DND-41 (cell line): Measurements from ENCODE around the gene SPSB3.

Experiments
- ATAC-seq: fragments of 200-7000 bp; cut with Tn5 transposase; 3 replicates; pipeline ENCODE4 v1.9.1; 2021; ENCODE audit warnings: low read depth; ENCODE audit not compliant: insufficient read depth
- DNase-seq: peaks from one replicate; pipeline ENCODE4 v3.0.0-alpha.2; 2020
- H2AFZ ChIP-seq: 2 replicates; pipeline ENCODE4 v1.6.0; 2012; ENCODE audit warnings: low read depth, low read length
- H3K27ac ChIP-seq: 2 replicates; pipeline ENCODE4 v1.5.1; 2012; ENCODE audit warnings: low read length, inconsistent platforms
- H3K27me3 ChIP-seq: fragments of 200-600 bp; sonication (generic); 2 replicates; pipeline ENCODE4 v1.6.0; 2012; ENCODE audit warnings: low read length, mild to moderate bottlenecking, inconsistent platforms; ENCODE audit not compliant: insufficient read depth, poor library complexity
- H3K36me3 ChIP-seq: 2 replicates; pipeline ENCODE4 v1.5.1; 2012; ENCODE audit warnings: low read length, inconsistent platforms; ENCODE audit not compliant: insufficient read depth
- H3K4me1 ChIP-seq: 2 replicates; pipeline ENCODE4 v1.5.1; 2012; ENCODE audit warnings: mild to moderate bottlenecking, low read length; ENCODE audit not compliant: insufficient read depth
- H3K4me2 ChIP-seq: 2 replicates; pipeline ENCODE4 v1.6.0; 2012; ENCODE audit warnings: mild to moderate bottlenecking, moderate library complexity, low read length, inconsistent platforms; ENCODE audit not compliant: insufficient read depth
- H3K4me3 ChIP-seq, 2 experiments: fragments of 200-600 bp in 1 of 2; shearing (Covaris generic) in 1 of 2; 2 replicates each; pipeline ENCODE4 v1.5.1; 2012 to 2016; ENCODE audit warnings: inconsistent platforms in 2 of 2, low read length in 2 of 2, mild to moderate bottlenecking in 2 of 2, low read depth in 1 of 2, moderate library complexity in 1 of 2
- H3K79me2 ChIP-seq: 2 replicates; pipeline ENCODE4 v1.6.0; 2012; ENCODE audit warnings: low read length, inconsistent platforms; ENCODE audit not compliant: insufficient read depth
- H3K9ac ChIP-seq: 2 replicates; pipeline ENCODE4 v1.6.0; 2012; ENCODE audit warnings: low read depth, mild to moderate bottlenecking, inconsistent platforms, low read length, moderate library complexity
- H3K9me3 ChIP-seq: 2 replicates; pipeline ENCODE4 v1.5.1; 2012; ENCODE audit warnings: low read length, moderate library complexity, mild to moderate bottlenecking, inconsistent platforms; ENCODE audit not compliant: insufficient read depth, severe bottlenecking
- H4K20me1 ChIP-seq: 2 replicates; pipeline ENCODE4 v1.6.0; 2012; ENCODE audit warnings: low read length; ENCODE audit not compliant: insufficient read depth
- EZH2 ChIP-seq: IDR thresholded peaks from 3 replicates; pipeline ENCODE4 v1.6.1; 2012; ENCODE audit warnings: borderline replicate concordance, low read depth, mild to moderate bottlenecking, moderate library complexity, low read length, inconsistent platforms; ENCODE audit not compliant: severe bottlenecking
- TF ChIP-seq, protein P1 (sequence below): IDR thresholded peaks from 2 replicates; pipeline ENCODE4 v1.5.1; 2012; ENCODE audit warnings: borderline replicate concordance, low read length, moderate library complexity, mild to moderate bottlenecking; ENCODE audit not compliant: poor library complexity, severe bottlenecking; ENCODE audit errors: extremely low read depth

Gene SPSB3

GRCh38 chr16:1758923-1759322 is 23.4 kb downstream of the SPSB3 start:
- Histone ChIP-seq H3K4me2 (no peak overlapping the region), H4K20me1 (peaks cover 3% of the 10 kb centered on the region; the same call in 1 of the 2 replicates), H3K79me2 (no peaks in the 10 kb centered on the region), H3K4me3 (no peak overlapping the region), H3K27me3 (no peaks in the 10 kb centered on the region), H3K27ac (no peak overlapping the region), H3K9me3 (no peaks in the 10 kb centered on the region), H3K4me1 (no peaks in the 10 kb centered on the region), H2AFZ (no peak overlapping the region), H3K36me3 (peaks cover 63% of the 10 kb centered on the region), H3K9ac (no peak overlapping the region)
- no peak for DNase-seq
- no peak for TF ChIP-seq EZH2
- TF ChIP-seq, protein P1, sequence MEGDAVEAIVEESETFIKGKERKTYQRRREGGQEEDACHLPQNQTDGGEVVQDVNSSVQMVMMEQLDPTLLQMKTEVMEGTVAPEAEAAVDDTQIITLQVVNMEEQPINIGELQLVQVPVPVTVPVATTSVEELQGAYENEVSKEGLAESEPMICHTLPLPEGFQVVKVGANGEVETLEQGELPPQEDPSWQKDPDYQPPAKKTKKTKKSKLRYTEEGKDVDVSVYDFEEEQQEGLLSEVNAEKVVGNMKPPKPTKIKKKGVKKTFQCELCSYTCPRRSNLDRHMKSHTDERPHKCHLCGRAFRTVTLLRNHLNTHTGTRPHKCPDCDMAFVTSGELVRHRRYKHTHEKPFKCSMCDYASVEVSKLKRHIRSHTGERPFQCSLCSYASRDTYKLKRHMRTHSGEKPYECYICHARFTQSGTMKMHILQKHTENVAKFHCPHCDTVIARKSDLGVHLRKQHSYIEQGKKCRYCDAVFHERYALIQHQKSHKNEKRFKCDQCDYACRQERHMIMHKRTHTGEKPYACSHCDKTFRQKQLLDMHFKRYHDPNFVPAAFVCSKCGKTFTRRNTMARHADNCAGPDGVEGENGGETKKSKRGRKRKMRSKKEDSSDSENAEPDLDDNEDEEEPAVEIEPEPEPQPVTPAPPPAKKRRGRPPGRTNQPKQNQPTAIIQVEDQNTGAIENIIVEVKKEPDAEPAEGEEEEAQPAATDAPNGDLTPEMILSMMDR: no peak
- ATAC-seq: no peak

- Histone ChIP-seq H3K79me2 (no peaks in the 10 kb centered on the region), H4K20me1 (peaks cover under 1% of the 10 kb centered on the region; the same call in 1 of the 2 replicates), H3K27ac (no peak overlapping the region), H3K36me3 (peaks cover 58% of the 10 kb centered on the region), H3K4me1 (no peaks in the 10 kb centered on the region), H3K27me3 (no peaks in the 10 kb centered on the region), H3K9ac (no peak overlapping the region), H3K4me3 (no peak overlapping the region), H3K9me3 (no peaks in the 10 kb centered on the region), H2AFZ (no peak overlapping the region), H3K4me2 (no peak overlapping the region)
- TF ChIP-seq EZH2: no peak
- TF ChIP-seq, protein P1: no peak
- no peak for ATAC-seq
- DNase-seq: no peak
Measured at GRCh38 chr16:1757714-1758461, 24.5 kb downstream of the SPSB3 start.

- Histone ChIP-seq H3K27me3 (no peaks in the 10 kb centered on the region), H3K79me2 (no peaks in the 10 kb centered on the region), H3K9me3 (no peaks in the 10 kb centered on the region), H3K36me3 (peaks cover 53% of the 10 kb centered on the region), H3K27ac (no peak overlapping the region), H3K4me1 (no peaks in the 10 kb centered on the region), H3K9ac (no peak overlapping the region), H3K4me2 (no peak overlapping the region), H2AFZ (no peak overlapping the region), H3K4me3 (no peak overlapping the region), H4K20me1 (peaks cover 4% of the 10 kb centered on the region; the same call in 1 of the 2 replicates)
- TF ChIP-seq EZH2: no peak
- TF ChIP-seq, protein P1: no peak
- ATAC-seq (no peak), DNase-seq (no peak)
Measured at GRCh38 chr16:1754204-1754603, 28.2 kb downstream of the SPSB3 start.
